T-helper 2 cell (primary cell): ENCODE results near the gene ST7.

Experiments
- DNase-seq, 5 experiments: peaks; one replicate each; pipeline versions ENCODE4 v3.0.0 to v3.0.0-alpha.2; 2012 to 2022

ST7 gene

GRCh38 chr7:117200786-117201458 lies 247.6 kb downstream of the ST7 start:
- DNase-seq, result no peak

GRCh38 chr7:117202511-117202910 lies 249.2 kb downstream of the ST7 start:
- DNase-seq, result no peak

GRCh38 chr7:117203205-117203604 lies 249.9 kb downstream of the ST7 start:
- no peak for DNase-seq

- no peak for DNase-seq
These were observed 252.6 kb downstream of the ST7 start for GRCh38 chr7:117205873-117206272.

- DNase-seq, result no peak
These were observed 255.0 kb downstream of the ST7 start for GRCh38 chr7:117208257-117208656.

GRCh38 chr7:117210397-117210796 lies 257.1 kb downstream of the ST7 start:
- DNase-seq, result no peak

GRCh38 chr7:117210908-117211307 lies 257.6 kb downstream of the ST7 start:
- no peak for DNase-seq

GRCh38 chr7:117211614-117212013 lies 258.3 kb downstream of the ST7 start:
- DNase-seq, result no peak

GRCh38 chr7:117212969-117213877 lies 259.9 kb downstream of the ST7 start:
- peak in 1 of 5 experiments; percentile 55 for DNase-seq

GRCh38 chr7:117216010-117216409 lies 262.7 kb downstream of the ST7 start:
- no peak for DNase-seq

- DNase-seq, result no peak
These were observed 263.3 kb downstream of the ST7 start for GRCh38 chr7:117216436-117217069.

GRCh38 chr7:117217106-117218035 lies 264.1 kb downstream of the ST7 start:
- DNase-seq, result no peak

GRCh38 chr7:117218700-117219099 lies 265.4 kb downstream of the ST7 start:
- DNase-seq, result no peak

GRCh38 chr7:117219485-117219884 lies 266.2 kb downstream of the ST7 start:
- no peak for DNase-seq

GRCh38 chr7:117220836-117221235 lies 267.5 kb downstream of the ST7 start:
- no peak for DNase-seq

GRCh38 chr7:117225536-117225935 lies 272.2 kb downstream of the ST7 start:
- no peak for DNase-seq

GRCh38 chr7:117227091-117227490 lies 273.8 kb downstream of the ST7 start:
- DNase-seq, result no peak

- no peak for DNase-seq
These were observed 276.0 kb downstream of the ST7 start for GRCh38 chr7:117229350-117229749.

GRCh38 chr7:117230276-117231046 lies 277.2 kb downstream of the ST7 start:
- DNase-seq, result peak in 1 of 5 experiments; percentile 48

- DNase-seq, result no peak
These were observed 277.7 kb downstream of the ST7 start for GRCh38 chr7:117231047-117231359.

GRCh38 chr7:117237646-117238045 lies 284.3 kb downstream of the ST7 start:
- no peak for DNase-seq

- no peak for DNase-seq
These were observed 285.2 kb downstream of the ST7 start for GRCh38 chr7:117238472-117238871.
